HepG2 (cell line): ENCODE measurements around the gene COL8A1. TPM values are rescaled to one million over a fixed set of nuclear protein-coding genes. Genes with fewer than 3 reads are reported as not detected.

Experiments used
- ATAC-seq: fragments of 200-7000 bp; cut with Tn5 transposase; 3 replicates; pipeline ENCODE4 v1.9.1; 2020; ENCODE audit warnings: mild to moderate bottlenecking, moderate library complexity
- BruUV-seq: library from RNA; stranded (reverse); fragments of 400-500 nt; replicated peaks from 2 replicates; lab custom pipeline; 2021; lab: Mats Ljungman, UMichigan
- CTCF ChIA-PET: fragments of 300-600 bp; formaldehyde crosslinking; extraction: SDS; loops from one replicate; lab custom pipeline; 2021; ENCODE audit warnings: low total read pairs, inconsistent platforms, low intra/inter-chr PET ratio; lab: Yijun Ruan, JAX
- POLR2A ChIA-PET: fragments of 350-600 bp; sonication (Branson Sonifier 250); formaldehyde crosslinking; loops from one replicate; lab custom pipeline; 2020; ENCODE audit warnings: antibody characterized with exemption, inconsistent platforms; lab: Yijun Ruan, JAX
- DNase-seq: peaks from one replicate; pipeline ENCODE4 v3.0.0-alpha.2; 2015; ENCODE audit warnings: low spot score
- FAIRE-seq: peaks from 3 replicates; lab custom pipeline; 2011; peaks lifted over from hg19 to GRCh38; lab: Jason Lieb, UNC
- H2AFZ ChIP-seq: one replicate; pipeline ENCODE4 v1.6.1; 2011; ENCODE audit warnings: low read length, inconsistent platforms
- H3K27ac ChIP-seq: fragments of 300-600 bp; 3 replicates; pipeline ENCODE4 v1.8.0; 2011; ENCODE audit warnings: mixed run types, mild to moderate bottlenecking, mixed read lengths, low read length, inconsistent platforms; ENCODE audit not compliant: insufficient read depth; ENCODE audit errors: extremely low read length
- H3K27me3 ChIP-seq, 2 experiments: fragments of 200-600 bp in 1 of 2; 2 replicates in 1 of 2; 3 replicates in 1 of 2; pipeline versions ENCODE4 v1.6.0 to v1.8.0; 2011; ENCODE audit warnings: low read length in 2 of 2, mild to moderate bottlenecking in 2 of 2, moderate library complexity in 2 of 2, inconsistent platforms in 1 of 2; ENCODE audit not compliant: insufficient read depth in 2 of 2, control insufficient read depth in 1 of 2
- H3K36me3 ChIP-seq, 2 experiments: fragments of 200-600 bp in 1 of 2; replicated peaks in 1 of 2; 2 replicates in 1 of 2; 3 replicates in 1 of 2; pipeline versions ENCODE4 v1.5.1 to v1.8.0; 2011; ENCODE audit warnings: low read length in 2 of 2, inconsistent platforms in 1 of 2; ENCODE audit not compliant: insufficient read depth in 2 of 2, control insufficient read depth in 1 of 2
- H3K4me1 ChIP-seq: 2 replicates; pipeline ENCODE4 v1.5.1; 2012; ENCODE audit warnings: low read length, inconsistent platforms; ENCODE audit not compliant: insufficient read depth
- H3K4me2 ChIP-seq: 2 replicates; pipeline ENCODE4 v1.6.0; 2011; ENCODE audit warnings: low read depth, low read length, inconsistent platforms
- H3K4me3 ChIP-seq, 3 experiments: fragments of 200-600 bp in 1 of 3; sonication (generic), shearing (Covaris generic) in 1 of 3; replicated peaks in 1 of 3; 2 replicates each; pipeline ENCODE4 v1.5.1; 2011 to 2016; ENCODE audit warnings: low read length in 3 of 3, inconsistent platforms in 2 of 3, low read depth in 2 of 3, mild to moderate bottlenecking in 2 of 3, control low read depth in 1 of 3, mixed read lengths in 1 of 3; ENCODE audit not compliant: insufficient read depth in 1 of 3
- H3K79me2 ChIP-seq: one replicate; pipeline ENCODE4 v1.6.1; 2011; ENCODE audit warnings: low read length, inconsistent platforms; ENCODE audit not compliant: insufficient read depth
- H3K9ac ChIP-seq: 2 replicates; pipeline ENCODE4 v1.6.0; 2011; ENCODE audit warnings: mild to moderate bottlenecking, low read depth, low read length, inconsistent platforms; ENCODE audit not compliant: insufficient read depth
- H3K9me3 ChIP-seq: 2 replicates; pipeline ENCODE4 v1.5.1; 2012; ENCODE audit warnings: mild to moderate bottlenecking, low read length
- H4K20me1 ChIP-seq: 2 replicates; pipeline ENCODE4 v1.6.0; 2011; ENCODE audit warnings: inconsistent platforms, mild to moderate bottlenecking, low read length, moderate library complexity; ENCODE audit not compliant: insufficient read depth
- FOXC1 ChIP-seq: sonication (generic); formaldehyde crosslinking; IDR thresholded peaks from 2 replicates; pipeline ENCODE4 v1.8.0; 2022; ENCODE audit warnings: mild to moderate bottlenecking, missing genetic modification reagents, borderline replicate concordance
- FUBP1 ChIP-seq: sonication (generic); formaldehyde crosslinking; IDR thresholded peaks from 2 replicates; pipeline ENCODE4 v1.5.1; 2020; ENCODE audit warnings: missing genetic modification reagents, mild to moderate bottlenecking, borderline replicate concordance
- NFKBIZ ChIP-seq: IDR thresholded peaks from 2 replicates; pipeline ENCODE4 v1.6.1; 2018; ENCODE audit warnings: missing genetic modification reagents, missing compliant biosample characterization
- NPAS2 ChIP-seq: sonication (generic); formaldehyde crosslinking; IDR thresholded peaks from 2 replicates; pipeline ENCODE4 v1.8.0; 2022; ENCODE audit warnings: mild to moderate bottlenecking, missing genetic modification reagents, borderline replicate concordance
- PLRG1 ChIP-seq: fragments of 450-650 bp; conservative IDR thresholded peaks from 2 replicates; pipeline ENCODE4 v1.6.1; 2016
- PRDM15 ChIP-seq: sonication (generic); formaldehyde crosslinking; IDR thresholded peaks from 2 replicates; pipeline ENCODE4 v1.4.0; 2020; ENCODE audit warnings: missing genetic modification reagents
- ZNF382 ChIP-seq: sonication (generic); formaldehyde crosslinking; IDR thresholded peaks from 2 replicates; pipeline ENCODE4 v1.5.0; 2020; ENCODE audit warnings: missing genetic modification reagents, mild to moderate bottlenecking, borderline replicate concordance
- ZNF772 ChIP-seq: sonication (generic); formaldehyde crosslinking; IDR thresholded peaks from 2 replicates; pipeline ENCODE4 v1.5.0; 2020; ENCODE audit warnings: mild to moderate bottlenecking, missing genetic modification reagents
- WGBS: methylation state at CpG from one replicate; pipeline ENCODE4 v1.1.6; 2017; ENCODE audit warnings: low lambda C conversion rate; 5-methylcytosine and 5-hydroxymethylcytosine counted together
- in situ Hi-C: cut with HindIII; loops from 2 replicates; pipeline ENCODE4 v1.10.0; 2017; ENCODE audit warnings: low pct_unique_long_range_greater_than_20kb; ENCODE audit not compliant: extremely low pct_ligation_motif_present
- intact Hi-C: fragments of 100-400 bp; cut with micrococcal nuclease; formaldehyde crosslinking; loops from one replicate; pipeline ENCODE4 v1.10.0; 2022; ENCODE audit not compliant: unreplicated experiment
- polyA plus RNA-seq, 8 experiments: library from polyadenylated mRNA; depleted of rRNA in 3 of 8; stranded (reverse) in 7 of 8; unstranded in 1 of 8; fragments of >200 nt; fragmentation: Illumina TruSeq in 4 of 8; extraction: Trizol in 4 of 8; gene quantifications; 2 replicates each; pipeline versions ENCODE4 v1.2.1 to v1.2.3, GENCODE V29; 2011 to 2016; ENCODE audit warnings: low read depth in 4 of 8, missing spikeins in 1 of 8, mixed read lengths in 1 of 8; ENCODE audit not compliant: insufficient read depth in 1 of 8
- total RNA-seq, 5 experiments: library from RNA; depleted of rRNA; stranded (reverse); fragments of >200 nt; fragmentation: Illumina TruSeq; extraction: Trizol; gene quantifications; 2 replicates each; pipeline ENCODE4 v1.2.3, GENCODE V29; 2016; ENCODE audit warnings: low read depth in 1 of 5

The COL8A1 gene
- total and polyA plus RNA-seq, 2 of the 13 experiments (the other 11 are each of a cell fraction or from before 2014, with no cell fraction given) = not detected

- Histone ChIP-seq H3K4me1 (no peaks in the 10 kb centered on the region), H3K79me2 (no peaks in the 10 kb centered on the region), H3K4me3 (no peak overlapping the region), H3K9me3 (no peaks in the 10 kb centered on the region), H3K9ac (no peak overlapping the region), H3K36me3 (no peaks in the 10 kb centered on the region)
- no peak for FAIRE-seq
- 16% methylated on average over 3 of the region's 3 CpGs for WGBS
- CTCF ChIA-PET = no interaction called here
- TF ChIP-seq FOXC1 = no peak
- no peak for TF ChIP-seq ZNF382
- TF ChIP-seq FUBP1 (CRISPR knock-in tag) = no peak
- no peak for TF ChIP-seq ZNF772 (CRISPR knock-in tag)
- TF ChIP-seq NFKBIZ (CRISPR knock-in tag) = no peak
- TF ChIP-seq PRDM15 (CRISPR knock-in tag) = no peak
- TF ChIP-seq NPAS2 (CRISPR knock-in tag) = no peak
- TF ChIP-seq PLRG1 = no peak
- TF ChIP-seq, all 625 proteins: peak for 0
- no peak overlapping the region for H3K27ac ChIP-seq
- no peak for DNase-seq
- no peak for ATAC-seq
- in situ Hi-C loops (no loop called here), intact Hi-C loops (no loop called here)
- no TSS peak for BruUV-seq
- no peak overlapping the region for H3K4me2 ChIP-seq
- no peaks in the 10 kb centered on the region for H4K20me1 ChIP-seq
- POLR2A ChIA-PET = no interaction called here
- H3K27me3 ChIP-seq = no peaks in the 10 kb centered on the region
- no peak overlapping the region for H2AFZ ChIP-seq
Measured at GRCh38 chr3:99716463-99716995, 78.1 kb downstream of the COL8A1 start.
